GM06990 (cell line): ENCODE results near the gene JARID2.
A peak's percentile ranks its signal among the peaks of the same experiment; 100 is the strongest.

ENCODE experiments used
- DNase-seq: peaks from one replicate; pipeline ENCODE4 v3.0.0-alpha.2; 2011; ENCODE audit not compliant: insufficient read length; ENCODE audit errors: extremely low read depth
- H3K27me3 ChIP-seq: replicated peaks from 2 replicates; pipeline ENCODE4 v1.6.0; 2011; ENCODE audit warnings: low read length; ENCODE audit not compliant: control insufficient read depth, insufficient read depth
- H3K36me3 ChIP-seq: 2 replicates; pipeline ENCODE4 v1.5.1; 2011; ENCODE audit warnings: low read length; ENCODE audit not compliant: control insufficient read depth, insufficient read depth
- H3K4me3 ChIP-seq: replicated peaks from 2 replicates; pipeline ENCODE4 v1.5.1; 2011; ENCODE audit warnings: low read depth, mild to moderate bottlenecking, control low read depth, low read length
- TF ChIP-seq, protein P1 (sequence below): IDR thresholded peaks from 2 replicates; pipeline ENCODE4 v1.5.1; 2011; ENCODE audit warnings: low read length, control low read depth, mild to moderate bottlenecking, inconsistent platforms; ENCODE audit not compliant: insufficient read depth, poor library complexity, severe bottlenecking

Gene JARID2

DNA sequence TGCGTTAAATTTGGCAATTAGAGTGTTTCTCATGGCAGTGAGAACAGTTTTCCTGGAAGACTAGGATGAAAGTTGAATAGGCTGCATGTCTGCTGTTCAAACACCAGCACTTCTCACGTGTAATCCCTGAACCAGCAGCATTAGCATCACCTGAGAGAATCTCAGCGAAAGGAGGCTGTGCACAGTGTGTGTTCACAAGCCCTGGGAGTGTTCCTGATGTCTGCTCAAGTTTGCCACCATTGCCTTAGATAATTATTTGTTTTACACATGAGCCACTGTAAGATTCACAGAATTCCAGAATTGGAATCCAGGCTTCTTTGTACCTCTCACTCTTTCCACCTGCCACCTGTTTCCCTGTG, 117.3 kb downstream of the JARID2 start:
- Histone ChIP-seq H3K27me3 (no peaks in the 10 kb centered on the region), H3K4me3 (no peak overlapping the region), H3K36me3 (no peaks in the 10 kb centered on the region)
- no peak for DNase-seq
- TF ChIP-seq, protein P1, sequence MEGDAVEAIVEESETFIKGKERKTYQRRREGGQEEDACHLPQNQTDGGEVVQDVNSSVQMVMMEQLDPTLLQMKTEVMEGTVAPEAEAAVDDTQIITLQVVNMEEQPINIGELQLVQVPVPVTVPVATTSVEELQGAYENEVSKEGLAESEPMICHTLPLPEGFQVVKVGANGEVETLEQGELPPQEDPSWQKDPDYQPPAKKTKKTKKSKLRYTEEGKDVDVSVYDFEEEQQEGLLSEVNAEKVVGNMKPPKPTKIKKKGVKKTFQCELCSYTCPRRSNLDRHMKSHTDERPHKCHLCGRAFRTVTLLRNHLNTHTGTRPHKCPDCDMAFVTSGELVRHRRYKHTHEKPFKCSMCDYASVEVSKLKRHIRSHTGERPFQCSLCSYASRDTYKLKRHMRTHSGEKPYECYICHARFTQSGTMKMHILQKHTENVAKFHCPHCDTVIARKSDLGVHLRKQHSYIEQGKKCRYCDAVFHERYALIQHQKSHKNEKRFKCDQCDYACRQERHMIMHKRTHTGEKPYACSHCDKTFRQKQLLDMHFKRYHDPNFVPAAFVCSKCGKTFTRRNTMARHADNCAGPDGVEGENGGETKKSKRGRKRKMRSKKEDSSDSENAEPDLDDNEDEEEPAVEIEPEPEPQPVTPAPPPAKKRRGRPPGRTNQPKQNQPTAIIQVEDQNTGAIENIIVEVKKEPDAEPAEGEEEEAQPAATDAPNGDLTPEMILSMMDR: no peak

DNA sequence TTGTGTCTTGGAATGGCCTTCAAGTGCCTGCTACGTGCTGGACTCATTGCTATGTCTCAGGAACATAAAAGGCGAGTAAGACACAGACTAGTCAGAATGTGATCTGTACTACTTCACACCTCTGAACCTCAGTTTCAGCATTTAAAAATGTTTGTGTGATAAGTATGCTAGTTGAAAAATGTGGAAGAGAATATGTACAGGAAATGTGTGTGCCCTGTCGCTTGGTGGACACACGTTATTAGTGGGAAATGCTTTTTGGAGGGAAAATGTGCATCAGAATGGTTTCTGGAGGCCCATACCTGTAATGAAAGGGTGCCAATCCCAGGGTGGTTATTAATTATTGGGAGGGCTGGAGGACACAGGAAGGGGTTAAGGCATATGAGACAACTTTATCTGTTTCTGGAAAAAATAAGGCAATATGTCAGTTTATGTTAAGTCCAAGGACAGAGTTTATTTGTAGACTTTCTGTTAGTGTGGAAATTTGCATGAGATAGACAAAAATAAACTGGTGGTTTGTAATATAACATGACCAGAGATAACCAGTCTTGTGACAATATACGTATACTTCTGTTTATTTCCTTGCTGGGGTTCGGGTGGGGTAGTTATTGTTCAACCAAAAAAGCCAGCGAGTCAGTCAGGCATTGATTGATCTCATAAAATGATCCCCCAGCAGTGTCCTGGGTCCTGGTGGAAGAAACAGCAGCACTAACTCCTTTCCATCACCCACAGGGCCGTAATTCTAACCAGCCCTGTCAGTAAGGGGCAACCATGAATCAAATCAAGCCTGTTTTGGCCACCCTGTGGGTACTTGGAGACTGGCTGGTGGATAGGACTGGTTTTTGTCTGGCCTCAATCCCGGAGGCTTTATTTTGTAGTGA, 117.9 kb downstream of the JARID2 start:
- Histone ChIP-seq H3K4me3 (no peak overlapping the region), H3K36me3 (no peaks in the 10 kb centered on the region), H3K27me3 (no peaks in the 10 kb centered on the region)
- DNase-seq: peak; percentile 46
- TF ChIP-seq, protein P1: no peak

DNA sequence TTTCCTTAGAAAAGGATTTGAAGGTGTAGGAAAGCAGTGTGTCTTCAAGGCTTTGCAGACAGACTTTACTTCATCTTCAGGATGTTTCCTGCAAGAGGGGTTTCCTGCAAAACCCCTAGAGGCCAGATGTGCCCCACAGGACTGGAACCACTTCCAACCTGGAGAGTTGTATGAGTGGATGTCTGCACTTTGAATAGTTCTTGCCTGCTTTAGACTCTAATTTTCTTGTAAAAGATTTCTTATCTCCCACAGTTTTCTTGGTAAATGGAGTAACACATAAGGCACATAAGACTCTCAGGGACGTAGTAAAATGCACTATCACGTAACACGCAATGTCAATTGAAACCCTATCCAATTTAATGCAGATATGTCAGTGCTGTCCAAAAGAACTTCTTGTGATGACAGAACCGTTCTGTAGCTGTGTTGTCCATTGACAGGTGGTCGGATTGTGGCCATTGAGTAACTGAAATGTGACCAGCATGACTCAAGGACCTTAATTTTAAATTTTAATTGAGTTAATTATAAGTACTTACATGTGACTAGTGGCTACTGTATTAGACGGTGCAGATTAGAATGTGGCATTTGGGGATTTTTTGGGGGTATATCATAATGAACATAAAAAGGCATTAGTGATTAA, 118.7 kb downstream of the JARID2 start:
- Histone ChIP-seq H3K4me3 (no peak overlapping the region), H3K27me3 (no peaks in the 10 kb centered on the region), H3K36me3 (no peaks in the 10 kb centered on the region)
- no peak for DNase-seq
- TF ChIP-seq, protein P1: no peak

DNA sequence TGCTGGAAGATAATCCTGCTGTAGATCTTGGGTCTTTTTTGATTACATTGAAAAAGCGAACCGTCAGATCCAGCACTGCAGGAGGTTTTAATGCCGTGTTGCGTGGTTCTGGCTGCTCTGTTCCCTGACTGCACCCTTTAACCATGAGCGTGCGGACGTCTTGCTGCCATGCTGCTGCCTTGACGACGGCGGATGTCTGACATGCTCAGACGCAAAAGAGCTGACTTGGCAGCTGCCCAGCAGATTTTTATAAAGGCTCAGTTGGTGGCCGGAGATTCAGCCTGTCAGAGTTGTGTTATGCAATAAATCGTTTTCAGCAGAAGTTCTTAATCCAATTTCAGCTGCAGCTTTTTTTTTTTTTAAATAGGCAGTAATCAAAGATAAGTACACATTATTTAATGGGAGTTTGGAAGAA, 119.4 kb downstream of the JARID2 start:
- TF ChIP-seq, protein P1: no peak
- H3K36me3 ChIP-seq: no peaks in the 10 kb centered on the region
- DNase-seq: no peak
- H3K27me3 ChIP-seq: no peaks in the 10 kb centered on the region
- no peak overlapping the region for H3K4me3 ChIP-seq

DNA sequence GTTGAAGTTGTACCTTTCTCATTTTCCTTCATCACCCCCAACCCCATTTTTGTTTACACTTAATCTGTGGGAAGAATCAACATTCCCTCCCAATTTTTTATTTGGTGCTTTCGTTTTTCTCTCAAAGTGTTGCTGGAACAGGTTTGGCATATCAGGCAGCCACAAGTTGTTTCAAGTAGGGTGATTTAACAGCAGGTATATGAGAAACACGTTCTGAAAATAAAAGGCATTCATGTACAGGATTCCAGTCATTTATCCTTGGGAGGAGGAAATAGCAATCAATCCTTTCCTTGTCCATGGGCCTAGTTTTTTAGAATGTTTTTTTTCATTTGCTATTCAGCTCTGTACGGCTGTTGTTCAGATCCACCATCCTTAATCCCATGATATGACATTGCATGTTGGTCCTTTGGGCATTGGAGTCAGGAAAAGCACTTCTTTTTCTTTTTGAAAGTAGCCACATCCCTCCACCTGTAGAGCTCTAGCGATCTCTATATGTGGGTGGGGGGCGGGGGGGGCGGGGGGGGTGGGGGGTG, 120.2 kb downstream of the JARID2 start:
- Histone ChIP-seq H3K27me3 (no peaks in the 10 kb centered on the region), H3K4me3 (no peak overlapping the region), H3K36me3 (no peaks in the 10 kb centered on the region)
- DNase-seq: no peak
- TF ChIP-seq, protein P1: no peak
